HG03039 (cell line): ENCODE results near the gene AK9.
A peak's percentile ranks its signal among the peaks of the same experiment; 100 is the strongest.
"Not testable (repeated sequence)": the region's sequence is repeated elsewhere in the genome, so short reads cannot be mapped to it uniquely, and the experiment has no call there.

Experiments used
- ATAC-seq: cut with Tn5 transposase; IDR thresholded peaks from one replicate; pipeline ENCODE4 v1.9.1; 2021; ENCODE audit warnings: mild to moderate bottlenecking, moderate library complexity; ENCODE audit not compliant: unreplicated experiment

AK9 gene

DNA sequence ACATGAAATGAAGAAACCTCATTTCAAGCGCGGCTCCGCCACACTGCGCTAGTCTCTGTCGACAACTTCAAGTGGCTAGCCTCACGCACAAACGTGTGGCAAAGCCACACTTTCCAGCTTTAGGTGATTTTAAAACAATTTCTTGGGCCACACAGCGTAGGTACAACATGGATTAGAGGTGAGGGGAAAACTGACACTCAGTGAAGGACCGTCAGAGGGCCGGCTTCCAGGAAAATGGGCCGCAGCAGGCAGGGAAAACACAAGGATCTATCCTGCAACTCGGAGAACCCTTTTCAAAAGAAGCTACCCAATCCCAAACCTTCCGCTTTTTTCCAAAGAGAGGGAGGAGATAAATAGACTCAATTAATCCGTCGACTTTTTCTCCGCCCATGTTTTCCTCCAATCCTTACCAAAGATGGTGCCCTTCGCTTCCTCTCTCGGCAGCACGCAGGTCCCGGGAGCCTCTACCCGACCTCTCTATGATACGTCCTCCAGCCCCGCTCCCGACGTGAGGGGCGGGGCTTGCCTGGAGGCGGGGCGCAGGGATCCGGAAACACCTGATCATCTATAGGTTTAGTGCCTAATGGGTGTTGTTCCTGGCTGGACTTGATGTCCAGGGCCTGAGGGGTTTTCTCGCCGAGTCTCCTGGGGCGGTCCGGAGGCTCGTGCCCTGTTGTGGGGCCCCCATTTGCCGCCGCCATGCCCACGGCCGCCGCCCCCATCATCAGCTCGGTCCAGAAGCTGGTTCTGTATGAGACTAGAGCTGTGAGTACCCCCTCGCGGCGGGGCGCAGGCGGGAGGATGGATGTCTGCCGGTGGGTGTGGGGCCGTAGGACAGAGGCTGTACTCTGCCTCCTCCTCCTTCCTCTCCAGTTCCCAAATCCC is at the start of gene AK9, which contains the start of gene FIG4:
Gene AK9 (minus strand): TSS at position 466 of the 885 bp plus-strand sequence. CDS start 15,457 bp downstream, outside the sequence.
Gene FIG4 (plus strand): TSS at position 560 of the 885 bp plus-strand sequence. CDS start 140 bp downstream, at position 700.
- ATAC-seq, result peak; percentile 94

DNA sequence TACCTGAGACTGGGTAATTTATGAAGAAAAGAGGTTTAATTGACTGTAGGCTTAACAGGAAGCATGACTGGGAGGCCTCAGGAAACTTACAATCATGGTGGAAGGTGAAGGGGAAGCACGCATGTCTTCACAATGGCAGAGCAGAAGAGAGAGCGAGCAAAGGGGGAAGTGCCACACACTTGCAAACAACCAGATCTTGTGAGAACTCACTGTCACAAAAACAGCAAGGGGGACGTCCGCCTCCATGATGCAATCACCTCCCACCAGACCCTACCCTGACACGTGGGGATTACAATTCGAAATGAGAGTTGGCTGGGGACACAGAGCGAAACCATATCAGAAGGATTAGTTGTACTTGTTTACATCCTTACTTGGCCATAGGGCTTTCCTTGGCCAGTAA is 49.8 kb upstream of the AK9 start:
- ATAC-seq, result no peak

DNA sequence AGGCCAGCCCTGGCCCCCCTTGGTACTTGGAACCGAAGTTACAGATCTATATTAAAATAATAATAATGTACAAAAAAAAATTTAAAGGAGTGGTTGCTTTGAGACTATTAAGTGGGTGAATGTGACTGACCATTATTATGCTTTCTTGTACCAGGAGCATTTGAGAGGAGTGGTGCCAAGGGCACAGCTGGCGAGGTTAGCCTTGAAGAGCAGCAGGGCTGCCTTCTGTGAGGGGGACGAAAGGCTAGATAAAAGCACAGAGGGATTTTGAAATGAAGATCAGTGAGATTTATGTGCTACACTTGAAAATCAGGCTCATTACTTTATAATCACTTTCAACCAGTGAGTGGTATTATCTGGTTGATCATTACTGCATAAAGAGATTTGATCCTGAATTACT is 48.7 kb upstream of the AK9 start:
- ATAC-seq, result no peak

DNA sequence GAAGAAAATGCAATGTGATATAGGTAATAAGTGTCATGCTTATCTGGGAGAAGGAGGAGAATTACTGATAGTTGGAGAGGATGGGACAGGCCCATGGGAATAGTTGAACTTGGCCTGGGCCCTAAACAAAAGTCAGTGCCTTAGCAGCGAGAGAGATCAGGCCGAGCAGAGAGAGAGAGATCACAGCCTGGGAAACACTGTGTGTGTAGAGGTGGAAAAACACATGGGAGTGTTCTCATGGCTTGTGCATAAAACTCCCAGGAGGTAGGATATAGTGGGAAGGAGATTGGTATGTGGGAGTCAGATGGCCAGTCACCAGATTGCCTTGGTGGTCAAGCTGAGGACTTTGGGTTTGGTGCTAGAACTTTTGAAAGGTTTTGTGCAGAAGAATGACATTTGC is 47.7 kb upstream of the AK9 start:
- no peak for ATAC-seq

DNA sequence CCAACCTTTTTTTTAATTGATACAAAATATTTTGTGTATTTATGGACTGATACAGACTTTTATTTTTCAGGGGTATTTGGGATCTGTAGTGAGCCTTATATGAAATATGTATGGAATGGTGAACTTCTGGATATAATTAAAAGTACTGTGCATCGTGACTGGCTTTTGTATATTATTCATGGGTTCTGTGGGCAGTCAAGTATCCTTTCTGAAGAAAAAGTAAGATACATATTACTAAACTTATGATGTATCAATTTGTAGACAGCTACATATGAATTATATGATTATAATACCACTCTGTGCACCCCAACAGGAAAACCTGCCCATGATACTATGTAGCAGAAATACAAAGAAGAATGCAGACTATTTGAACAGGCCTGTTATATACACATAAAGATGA is 47.3 kb upstream of the AK9 start:
- ATAC-seq, result no peak

DNA sequence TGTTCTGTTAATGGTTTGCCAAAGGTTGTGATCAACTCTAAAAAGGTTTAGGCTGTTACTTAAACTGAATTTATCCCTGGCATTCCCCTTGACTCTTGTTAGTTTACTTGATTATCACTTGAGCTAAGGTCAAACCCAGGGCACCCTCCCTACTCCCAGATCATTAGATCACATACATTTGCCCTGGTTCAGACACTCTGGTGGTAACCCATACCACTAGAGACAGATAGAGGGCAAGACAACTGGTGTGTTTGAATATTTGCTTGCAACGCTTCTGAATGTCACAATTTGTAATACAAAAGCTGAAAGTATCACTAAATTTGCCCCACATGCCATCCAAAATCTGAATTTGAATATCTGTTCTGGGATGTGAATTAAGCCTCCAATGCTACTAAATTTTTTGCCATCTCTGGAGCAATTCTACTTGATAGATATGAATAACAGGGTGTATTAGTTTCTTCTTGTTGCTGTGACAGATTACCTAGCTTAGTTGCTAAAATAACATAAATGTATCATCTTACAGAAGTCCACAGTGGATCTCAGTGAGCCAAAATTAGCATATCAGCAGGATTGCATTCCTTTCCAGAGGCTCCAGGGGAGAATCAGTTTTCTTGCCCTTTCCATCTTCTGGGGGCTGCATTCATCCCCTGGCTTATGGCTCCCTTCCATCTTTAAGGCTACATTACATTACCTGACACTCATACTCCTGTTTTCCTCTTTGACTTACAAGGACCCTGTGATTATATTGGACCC is 45.4 kb upstream of the AK9 start:
- no peak for ATAC-seq

DNA sequence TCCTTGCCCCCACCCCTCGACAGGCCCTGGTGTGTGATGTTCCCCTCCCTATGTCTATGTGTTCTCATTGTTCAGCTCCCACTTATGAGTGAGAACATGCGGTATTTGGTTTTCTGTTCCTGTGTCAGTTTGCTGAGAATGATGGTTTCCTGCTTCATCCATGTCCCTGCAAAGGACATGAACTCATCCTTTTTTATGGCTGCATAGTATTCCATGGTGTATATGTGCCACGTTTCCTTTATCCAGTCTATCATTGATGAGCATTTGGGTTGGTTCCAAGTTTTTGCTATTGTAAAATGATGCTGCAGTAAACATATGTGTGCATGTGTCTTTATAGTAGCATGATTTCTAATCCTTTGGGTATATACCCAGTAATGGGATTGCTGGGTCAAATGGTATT is 34.2 kb upstream of the AK9 start:
- not testable (repeated sequence) for ATAC-seq

DNA sequence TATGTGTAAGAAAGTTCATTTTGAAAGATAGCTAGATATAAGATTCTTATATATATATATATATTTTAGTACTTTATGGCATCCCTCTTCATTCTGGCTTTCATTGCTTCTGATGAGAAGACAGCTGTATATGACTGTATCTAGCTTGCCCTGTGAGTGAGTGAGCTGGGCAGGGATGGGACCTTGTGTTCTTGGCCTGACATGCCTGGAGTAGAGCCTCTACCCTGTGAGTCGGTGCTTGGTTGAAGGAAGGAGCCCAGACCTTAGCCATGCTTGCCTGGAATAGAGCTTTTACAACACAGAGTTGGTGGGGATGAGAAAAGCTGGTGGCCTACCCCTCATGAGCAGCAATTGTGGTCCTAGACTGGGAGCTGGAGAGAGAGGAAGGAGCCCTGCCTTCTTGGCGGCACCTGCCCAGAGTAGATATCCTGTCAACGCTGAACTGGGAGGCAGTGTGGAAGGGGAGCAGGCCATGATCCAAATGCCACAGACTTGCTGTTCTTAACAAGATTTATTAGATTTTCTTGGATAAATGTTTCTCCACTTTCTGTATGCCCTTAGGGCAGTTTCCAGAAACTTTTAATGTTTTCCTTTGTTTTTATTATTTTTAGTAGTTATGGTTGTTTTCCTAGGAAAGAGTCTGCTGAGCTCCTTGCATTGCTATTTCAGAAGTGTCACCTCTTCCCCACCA is 31.7 kb upstream of the AK9 start:
- no peak for ATAC-seq

DNA sequence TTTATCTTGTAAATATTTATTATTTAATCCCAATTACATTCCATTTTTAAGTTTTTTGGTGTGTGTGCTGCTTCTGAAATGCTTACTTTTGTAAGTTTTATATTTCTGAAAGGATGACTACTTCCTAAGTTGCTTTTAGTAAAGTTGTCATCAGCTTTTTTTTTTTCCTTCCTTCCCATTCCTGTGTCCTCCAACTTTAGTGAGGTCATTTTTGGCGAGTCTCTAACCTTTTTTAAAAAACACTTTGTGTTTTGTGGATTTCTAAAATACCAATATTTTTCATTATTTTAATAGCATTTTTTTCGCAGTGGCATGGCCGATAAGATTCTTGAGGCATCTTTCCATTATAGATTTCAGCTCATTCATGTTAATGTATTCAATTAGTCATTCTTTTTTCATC is 31.0 kb upstream of the AK9 start:
- ATAC-seq, result no peak

DNA sequence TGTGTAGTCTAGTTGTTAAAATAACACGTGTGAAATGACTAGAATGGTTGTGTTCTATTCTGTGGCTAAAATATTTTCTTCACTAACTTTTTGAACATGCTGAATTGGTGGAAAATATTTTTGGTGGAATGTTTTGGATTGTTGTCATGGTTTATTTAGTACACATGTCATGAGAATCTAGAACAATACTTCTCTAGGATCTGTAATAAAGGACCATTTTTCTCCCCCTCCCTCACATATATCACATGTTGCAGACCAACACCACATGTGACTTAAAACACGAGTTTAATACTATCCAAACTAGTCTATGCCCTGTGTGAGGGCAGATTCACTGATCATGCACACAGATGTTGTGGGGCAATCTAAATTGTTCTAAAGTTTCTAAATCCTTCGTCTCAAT is 29.3 kb upstream of the AK9 start:
- ATAC-seq, result no peak

DNA sequence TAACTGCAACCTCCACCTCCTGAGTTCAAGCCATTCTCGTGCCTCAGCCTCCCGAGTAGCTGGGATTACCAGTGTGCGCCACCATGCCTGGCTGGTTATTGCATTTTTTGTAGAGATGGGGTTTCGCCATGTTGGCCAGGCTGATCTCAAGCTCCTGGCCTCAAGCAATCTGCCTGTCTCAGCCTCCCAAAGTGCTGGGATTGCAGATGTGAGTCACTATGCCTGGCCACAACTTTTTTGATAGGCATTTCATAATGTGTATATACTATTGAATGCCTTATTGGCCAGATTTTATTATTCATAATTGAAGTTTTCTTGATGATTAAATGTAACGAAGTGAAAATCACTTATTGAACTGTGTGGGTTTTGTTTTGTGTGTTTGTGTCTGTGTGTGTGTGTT is 28.0 kb upstream of the AK9 start:
- ATAC-seq, result no peak

DNA sequence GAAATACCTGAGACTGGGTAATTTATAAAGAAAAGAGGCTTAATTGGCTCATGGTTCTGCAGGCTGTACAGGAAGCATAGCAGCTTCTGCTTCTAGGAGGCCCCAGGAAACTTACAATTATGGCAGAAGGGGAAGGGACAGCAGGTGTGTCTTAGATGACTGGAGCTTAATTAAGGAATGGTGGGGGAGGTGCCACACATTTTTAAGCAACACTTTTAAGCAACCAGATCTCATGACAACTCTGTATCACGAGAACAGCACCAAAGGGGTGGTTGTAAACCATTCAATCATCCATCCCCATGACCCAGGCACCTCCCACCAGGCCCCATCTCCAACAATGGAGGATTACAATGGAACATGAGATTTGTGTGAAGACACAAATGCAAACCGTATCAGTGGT is 27.0 kb upstream of the AK9 start:
- no peak for ATAC-seq

DNA sequence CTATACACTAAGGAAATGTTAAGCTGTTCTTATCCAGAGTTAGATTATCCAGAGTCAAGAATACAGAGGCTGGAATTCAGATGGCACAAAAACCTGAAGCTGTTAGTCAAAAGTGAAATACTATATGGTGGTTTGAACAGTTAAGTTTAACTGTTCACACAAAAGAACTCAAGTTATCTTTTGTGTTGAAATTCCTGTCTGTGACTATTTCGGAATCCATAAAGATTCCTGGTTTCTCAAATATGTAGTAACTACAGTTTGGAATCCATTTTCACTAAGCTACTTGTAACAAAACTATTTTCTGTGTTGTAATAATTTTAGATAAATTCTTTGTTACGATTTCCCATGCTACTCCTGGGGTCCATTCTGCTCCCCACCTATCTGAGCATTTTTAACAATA is 24.6 kb upstream of the AK9 start:
- ATAC-seq, result no peak

DNA sequence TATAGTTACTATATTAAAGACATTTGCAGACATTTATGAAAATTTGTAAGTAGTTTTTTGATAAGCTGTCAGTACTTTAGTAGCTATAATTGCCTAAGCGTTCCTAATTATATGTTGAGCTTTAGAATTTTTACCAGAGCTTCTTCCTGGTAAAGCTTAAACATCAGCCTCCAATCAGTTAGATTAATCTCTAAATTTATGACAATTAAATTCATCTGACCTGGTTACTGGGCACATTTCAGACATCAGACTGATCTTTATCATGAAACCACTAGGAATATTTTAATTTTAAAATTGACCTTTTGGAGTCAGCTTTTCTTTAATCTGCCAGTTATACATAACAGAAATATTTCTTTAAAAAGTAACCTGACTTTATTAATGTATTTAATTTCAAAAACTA is 23.6 kb upstream of the AK9 start:
- ATAC-seq, result no peak

DNA sequence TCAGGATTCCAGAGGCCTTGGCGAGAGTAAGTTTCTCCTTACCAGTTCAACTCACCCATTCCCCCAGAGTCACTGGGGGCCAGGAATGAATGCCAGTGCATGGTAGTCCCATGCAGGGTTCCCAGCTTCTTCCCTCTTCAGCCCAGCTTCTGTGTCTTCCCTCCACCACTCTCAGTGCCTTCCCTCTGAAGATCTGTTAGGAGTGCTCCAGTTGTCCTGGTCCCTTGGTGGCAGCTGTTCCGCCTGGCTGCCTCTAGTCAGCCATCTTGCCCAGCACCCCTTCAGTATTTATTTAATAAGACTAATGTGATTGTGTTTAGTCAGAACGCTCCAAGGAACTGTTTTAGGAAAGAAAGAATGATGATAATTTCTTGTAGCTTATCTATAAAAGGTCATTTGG is 23.2 kb upstream of the AK9 start:
- ATAC-seq, result no peak

DNA sequence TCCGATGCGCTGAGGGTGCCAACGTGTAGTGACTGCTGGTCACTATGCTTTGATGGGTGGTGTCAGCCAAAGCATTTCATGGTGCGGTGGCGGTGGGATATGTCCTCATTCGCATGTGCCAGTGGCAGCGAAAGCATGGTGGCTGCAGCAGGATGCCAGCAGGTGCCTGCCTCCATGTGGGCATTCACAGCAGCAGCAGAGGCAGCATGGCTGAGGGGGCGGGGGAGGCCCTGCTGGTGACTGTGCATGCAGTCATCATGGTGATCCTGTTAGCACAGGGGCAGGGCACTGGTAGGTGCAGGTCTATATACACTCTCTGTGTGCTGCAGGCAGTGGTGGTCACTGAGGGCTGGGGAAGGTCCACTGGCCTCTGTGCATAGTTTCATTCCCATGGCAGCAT is 22.1 kb upstream of the AK9 start:
- ATAC-seq, result no peak

DNA sequence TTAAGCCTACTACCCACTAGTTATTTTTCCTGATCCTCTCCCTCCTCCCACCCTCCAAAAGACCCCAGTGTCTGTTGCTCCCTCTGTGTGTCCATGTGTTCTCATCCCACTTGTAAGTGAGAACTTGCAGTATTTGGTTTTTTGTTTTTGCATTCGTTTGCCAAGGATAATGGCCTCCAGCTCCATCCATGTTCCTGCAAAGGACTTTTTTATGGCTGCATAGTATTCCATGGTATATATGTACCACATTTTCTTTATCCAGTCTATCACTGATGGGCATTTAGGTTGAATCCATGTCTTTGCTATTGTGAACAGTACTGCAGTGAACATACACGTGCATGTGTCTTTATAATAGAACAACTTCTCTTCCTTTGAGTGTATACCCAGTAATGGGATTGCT is 17.1 kb upstream of the AK9 start:
- not testable (repeated sequence) for ATAC-seq

DNA sequence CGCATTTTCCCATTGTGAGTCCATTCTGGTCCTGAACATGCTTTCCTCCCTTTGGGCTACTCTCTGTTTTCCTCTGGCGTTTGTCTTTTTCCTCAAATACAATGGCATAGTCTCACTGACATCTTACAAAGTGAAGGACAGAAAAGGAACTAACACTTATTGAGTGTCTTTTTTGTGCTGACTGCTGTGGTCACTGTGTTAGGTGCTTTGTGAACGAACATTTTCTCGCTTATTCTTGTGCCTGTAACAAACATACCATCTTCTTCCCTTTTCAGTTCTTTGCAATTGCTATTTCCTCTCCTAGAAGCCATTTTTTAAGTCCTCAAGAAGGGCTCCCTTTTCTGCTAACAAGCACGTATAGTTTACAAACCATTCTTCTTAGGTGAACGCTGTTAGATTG is 15.5 kb upstream of the AK9 start:
- no peak for ATAC-seq

DNA sequence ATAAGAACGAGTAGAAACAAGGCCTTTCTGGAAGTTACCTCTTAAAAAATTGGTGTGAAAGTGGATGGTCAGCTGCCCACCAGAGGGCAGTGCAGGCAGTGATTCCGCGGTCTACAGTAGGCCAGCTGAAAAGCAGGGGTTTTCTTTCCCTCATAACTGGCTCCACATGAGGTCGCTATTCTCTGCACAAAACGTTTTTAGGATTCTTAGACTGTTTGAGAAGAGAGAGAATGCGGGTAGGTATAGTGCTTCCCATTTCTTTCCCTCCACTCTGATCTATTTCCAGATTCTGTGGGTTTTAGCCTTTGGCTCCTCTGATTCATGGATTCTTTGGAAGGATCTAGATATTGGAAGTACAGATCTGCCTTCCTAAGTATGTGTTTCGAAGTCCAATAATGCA is 14.3 kb upstream of the AK9 start:
- peak; percentile 85 for ATAC-seq

DNA sequence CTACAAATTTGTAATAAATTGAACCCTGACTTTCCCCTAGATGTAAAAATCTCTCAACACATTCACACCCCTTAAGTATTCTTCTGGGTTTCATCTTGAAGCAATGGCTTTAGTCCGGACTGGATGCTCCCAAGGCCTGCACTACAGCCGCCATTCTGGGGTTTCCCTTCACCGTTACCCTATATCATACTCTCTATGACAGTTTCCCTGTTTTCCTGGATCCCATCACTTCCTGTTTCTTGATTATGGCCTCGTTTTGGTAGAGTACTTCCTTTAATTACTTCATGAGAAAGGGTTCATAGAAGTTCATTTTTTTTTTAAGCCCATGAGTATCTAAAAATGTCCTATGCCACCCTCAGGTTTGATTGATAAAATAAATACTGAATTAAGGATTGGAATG is 11.8 kb upstream of the AK9 start:
- no peak for ATAC-seq

DNA sequence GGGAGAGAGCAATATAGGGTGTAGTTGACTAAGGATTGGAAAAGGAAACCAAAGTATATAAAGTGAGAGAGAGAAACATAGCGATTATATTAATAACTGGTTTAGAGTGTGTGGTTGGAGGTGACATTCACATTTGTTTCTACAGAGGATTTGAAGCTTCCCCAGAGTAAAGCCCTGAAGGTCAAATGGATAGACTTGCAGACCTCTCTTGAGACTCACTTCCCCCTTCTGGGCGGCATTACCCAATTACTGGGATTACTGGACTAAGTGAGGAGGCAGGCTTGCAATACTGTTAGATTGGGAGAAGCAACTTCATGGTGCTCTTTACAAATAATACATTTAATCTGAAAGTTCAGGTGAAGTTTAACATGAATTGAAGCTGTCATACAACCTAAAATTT is 10.8 kb upstream of the AK9 start:
- no peak for ATAC-seq

DNA sequence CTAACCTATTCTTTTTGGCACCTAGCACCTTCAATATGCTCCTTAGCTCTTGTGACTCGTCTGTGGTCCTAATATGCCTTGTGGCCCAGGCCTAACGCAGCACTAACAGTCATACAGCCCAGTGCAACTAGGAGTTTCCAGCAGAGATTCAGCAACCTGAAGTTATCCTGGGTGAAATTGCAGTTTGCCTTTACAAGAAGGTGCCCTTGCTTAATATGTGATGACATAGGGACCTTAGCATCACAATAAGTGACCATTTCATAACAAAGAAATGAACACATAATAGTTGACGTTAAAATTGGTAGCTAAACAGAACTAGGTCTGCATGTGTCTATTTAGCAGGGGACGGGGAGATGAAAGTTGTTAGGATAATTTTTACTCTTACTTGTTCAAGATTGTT is 10.2 kb upstream of the AK9 start:
- no peak for ATAC-seq
